AG09319 (cell line): ENCODE measurements around the gene SNIP1.
A peak's percentile ranks its signal among the peaks of the same experiment; 100 is the strongest.
"Not testable (repeated sequence)": the region's sequence is repeated elsewhere in the genome, so short reads cannot be mapped to it uniquely, and the experiment has no call there.

Source experiments
- DNase-seq: peaks from one replicate; pipeline ENCODE4 v3.0.0-alpha.2; 2010; ENCODE audit warnings: low read depth; ENCODE audit errors: extremely low read depth
- CTCF ChIP-seq: IDR thresholded peaks from 2 replicates; pipeline ENCODE4 v1.5.1; 2011; ENCODE audit warnings: low read depth, mild to moderate bottlenecking, inconsistent platforms, low read length, moderate library complexity

Gene SNIP1

GRCh38 chr1:37557402-37557801, 3.3 kb upstream of the SNIP1 start:
- TF ChIP-seq CTCF, result no peak

GRCh38 chr1:37556712-37557196, 2.7 kb upstream of the SNIP1 start, which contains the start of gene DNALI1:
Gene DNALI1, plus strand, starts transcription at chr1:37556940. Its CDS starts 55 bp downstream, at chr1:37556995.
- peak; percentile 67 for DNase-seq
- no peak for TF ChIP-seq CTCF

More at GRCh38 chr1:37557402-37557801, 3.3 kb upstream of the SNIP1 start:
- no peak for DNase-seq

GRCh38 chr1:37553598-37553926, 531 bp downstream of the SNIP1 start:
- no peak for DNase-seq
- no peak for TF ChIP-seq CTCF

- DNase-seq, result no peak
- no peak for TF ChIP-seq CTCF
Observed at GRCh38 chr1:37549341-37549740, 4.8 kb downstream of the SNIP1 start.

- DNase-seq, result no peak
- no peak for TF ChIP-seq CTCF
Observed at GRCh38 chr1:37545019-37545418, 9.1 kb downstream of the SNIP1 start.

GRCh38 chr1:37544530-37544929, 9.6 kb downstream of the SNIP1 start:
- DNase-seq, result no peak

GRCh38 chr1:37540036-37540785, 13.9 kb downstream of the SNIP1 start:
- no peak for TF ChIP-seq CTCF
- no peak for DNase-seq

More at GRCh38 chr1:37544530-37544929, 9.6 kb downstream of the SNIP1 start:
- TF ChIP-seq CTCF, result no peak

- not testable (repeated sequence) for DNase-seq
Observed at GRCh38 chr1:37539154-37539553, 14.9 kb downstream of the SNIP1 start.
